Activated T-helper 1 cell treated with anti-CD3 and anti-CD28 coated beads, Interleukin-12 subunit alpha, Interleukin-12 subunit beta, Interleukin-2, Interleukin-4 antibody, amounts not matched to agents 30 ng/mL and 10 ng/mL and 1 ng/mL, durations not matched to agents 14 hours and 24 hours and 36 hours (primary cell): ENCODE results near the gene PRELP. TPM values are rescaled to one million over a fixed set of nuclear protein-coding genes. Genes with fewer than 3 reads are reported as not detected.

ENCODE experiments used
- total RNA-seq: library from RNA; stranded (reverse); gene quantifications from 2 replicates; pipeline ENCODE4 v1.2.3, GENCODE V29; 2022

Gene PRELP
- total RNA-seq, 1 donor from 2014 or later: not detected

Other genes with a start within 250 kb of the PRELP start
- gene CHIT1, start 246.1 kb upstream of the PRELP start, total RNA-seq: 0.15 and 0.52 TPM in 2 replicates
- gene BTG2, start 170.3 kb upstream of the PRELP start, total RNA-seq: 137 and 139 TPM in 2 replicates
- gene FMOD, start 124.7 kb upstream of the PRELP start, total RNA-seq: 3.4 and 4.1 TPM in 2 replicates
- not detected in 2 replicates for gene OPTC, start 18.3 kb downstream of the PRELP start, total RNA-seq
- gene ATP2B4, start 151.0 kb downstream of the PRELP start, total RNA-seq: 47.4 and 49.8 TPM in 2 replicates